Skin of body (tissue), 2 donors: ENCODE measurements around the gene MTFMT. TPM values are rescaled to one million over a fixed set of nuclear protein-coding genes. Genes with fewer than 3 reads are reported as not detected.
A peak's percentile ranks its signal among the peaks of the same experiment; 100 is the strongest.
"Not testable (repeated sequence)": the region's sequence is repeated elsewhere in the genome, so short reads cannot be mapped to it uniquely, and the experiment has no call there.

Source experiments
- DNase-seq: peaks from one replicate; lab custom pipeline; 2025; lab: John Stamatoyannopoulos, UW
- total RNA-seq: library from RNA; depleted of rRNA; stranded (reverse); fragments of >200 nt; gene quantifications from one replicate; pipeline ENCODE4 v1.2.3, GENCODE V29; 2014

MTFMT gene
- total RNA-seq, 1 donor from 2014 or later, result 8.4 TPM

- DNase-seq, result no peak
Measured at GRCh38 chr15:65060641-65061397, 31.4 kb upstream of the MTFMT start.

- DNase-seq, result no peak
Measured at GRCh38 chr15:65059931-65060596, 30.6 kb upstream of the MTFMT start.

- DNase-seq, result no peak
Measured at GRCh38 chr15:65059369-65059750, 29.9 kb upstream of the MTFMT start.

GRCh38 chr15:65058394-65059368 is 29.2 kb upstream of the MTFMT start:
- no peak for DNase-seq

- no peak for DNase-seq
Measured at GRCh38 chr15:65057549-65057940, 28.1 kb upstream of the MTFMT start.

- DNase-seq, result no peak
Measured at GRCh38 chr15:65056868-65057548, 27.6 kb upstream of the MTFMT start.

- no peak for DNase-seq
Measured at GRCh38 chr15:65056106-65056505, 26.7 kb upstream of the MTFMT start.

- no peak for DNase-seq
Measured at GRCh38 chr15:65055201-65055870, 25.9 kb upstream of the MTFMT start.

GRCh38 chr15:65054333-65055200 is 25.1 kb upstream of the MTFMT start:
- DNase-seq, result peak; percentile 41

GRCh38 chr15:65052956-65053355 is 23.5 kb upstream of the MTFMT start:
- DNase-seq, result no peak

GRCh38 chr15:65051266-65051665 is 21.8 kb upstream of the MTFMT start:
- no peak for DNase-seq

GRCh38 chr15:65050270-65050669 is 20.8 kb upstream of the MTFMT start:
- no peak for DNase-seq

GRCh38 chr15:65049418-65049840 is 20.0 kb upstream of the MTFMT start:
- peak; percentile 83 for DNase-seq

- no peak for DNase-seq
Measured at GRCh38 chr15:65048241-65048640, 18.8 kb upstream of the MTFMT start.

- DNase-seq, result no peak
Measured at GRCh38 chr15:65044724-65045481, 15.5 kb upstream of the MTFMT start, which contains the start of gene SLC51B. SLC51B (plus strand) TSS chr15:65045387; CDS start chr15:65050005, 4,618 bp downstream.

- DNase-seq, result not testable (repeated sequence)
Measured at GRCh38 chr15:65044218-65044617, 14.8 kb upstream of the MTFMT start.

GRCh38 chr15:65042776-65043327 is 13.4 kb upstream of the MTFMT start:
- no peak for DNase-seq

- no peak for DNase-seq
Measured at GRCh38 chr15:65041787-65042186, 12.3 kb upstream of the MTFMT start.
